ENCODE data around the gene SULT4A1. TPM values are rescaled to one million over a fixed set of nuclear protein-coding genes. Genes with fewer than 3 reads are reported as not detected.

SULT4A1 gene
- total RNA-seq, 5 donors from 2014 or later (not counting 1 experiment from before 2014, with no cell fraction given) = not detected

GRCh38 chr22:43818981-43819380, 43.3 kb downstream of the SULT4A1 start:
- Mint-ChIP-seq H3K9me3 (no peaks in the 10 kb centered on the region), H3K4me3 (no peak overlapping the region), H3K36me3 (no peaks in the 10 kb centered on the region), H3K27me3 (peaks cover 14 to 31% of the 10 kb centered on the region in 2 donors), H3K4me1 (peaks cover 2 to 4% (median 3%) of the 10 kb centered on the region in 3 donors), H3K27ac (no peak overlapping the region)
- DNase-seq (no peak), ATAC-seq (replicated peaks in 1 of 4) (no peak)
- H3K27me3 ChIP-seq (replicated peaks in 1 of 2; ENCODE audit: control insufficient read depth in 2 of 2, extremely low read depth in 1 of 2, insufficient read depth in 2 of 2, low read length in 1 of 2) = peaks cover 0 to 35% of the 10 kb centered on the region in 2 experiments
- POLR2A ChIA-PET = no interaction called here
- H3K9me3 ChIP-seq = no peaks in the 10 kb centered on the region
- H3K4me1 ChIP-seq (ENCODE audit: control insufficient read depth in 1 of 2, extremely low read depth in 1 of 2, insufficient read depth in 2 of 2, low read length in 2 of 2) = no peaks in the 10 kb centered on the region
- CTCF ChIA-PET = no interaction called here
- WGBS (ENCODE audit: insufficient coverage) = 93% methylated on average over 9 of the region's 11 CpGs
- no peak overlapping the region for H3K27ac ChIP-seq (ENCODE audit: low read length)
- H3K4me3 ChIP-seq (ENCODE audit: control insufficient read depth in 1 of 2, extremely low read depth in 1 of 2, low read length in 1 of 2) = no peak overlapping the region
- H3K36me3 ChIP-seq (ENCODE audit: control insufficient read depth in 2 of 2, extremely low read depth in 1 of 2, insufficient read depth in 1 of 2, low read length in 1 of 2) = no peaks in the 10 kb centered on the region

- no peaks in the 10 kb centered on the region for H3K9me3 ChIP-seq
- peaks cover 0 to 22% of the 10 kb centered on the region in 2 experiments for H3K27me3 ChIP-seq (replicated peaks in 1 of 2; ENCODE audit: control insufficient read depth in 2 of 2, extremely low read depth in 1 of 2, insufficient read depth in 2 of 2, low read length in 1 of 2)
- Mint-ChIP-seq H3K27me3 (peaks cover 13 to 22% of the 10 kb centered on the region in 2 donors), H3K27ac (no peak overlapping the region), H3K4me3 (no peak overlapping the region), H3K9me3 (no peaks in the 10 kb centered on the region), H3K4me1 (peaks cover 15 to 17% (median 16%) of the 10 kb centered on the region in 3 donors), H3K36me3 (no peaks in the 10 kb centered on the region)
- ATAC-seq (replicated peaks in 1 of 4) (no peak), DNase-seq (no peak)
- POLR2A ChIA-PET = no interaction called here
- no peak overlapping the region for H3K27ac ChIP-seq (ENCODE audit: low read length)
- CTCF ChIA-PET = no interaction called here
- no peaks in the 10 kb centered on the region for H3K36me3 ChIP-seq (ENCODE audit: control insufficient read depth in 2 of 2, extremely low read depth in 1 of 2, insufficient read depth in 1 of 2, low read length in 1 of 2)
- H3K4me3 ChIP-seq (ENCODE audit: control insufficient read depth in 1 of 2, extremely low read depth in 1 of 2, low read length in 1 of 2) = no peak overlapping the region
- H3K4me1 ChIP-seq (ENCODE audit: control insufficient read depth in 1 of 2, extremely low read depth in 1 of 2, insufficient read depth in 2 of 2, low read length in 2 of 2) = peaks cover 2 to 9% of the 10 kb centered on the region in 2 experiments
- WGBS (ENCODE audit: insufficient coverage) = 82% methylated on average over 2 of the region's 9 CpGs
Observed at GRCh38 chr22:43817402-43817801, 44.9 kb downstream of the SULT4A1 start.

- Mint-ChIP-seq H3K36me3 (no peaks in the 10 kb centered on the region), H3K27me3 (no peaks in the 10 kb centered on the region), H3K4me3 (peak overlapping the region in 1 of 3 donors; percentile 7), H3K27ac (no peak overlapping the region), H3K9me3 (no peaks in the 10 kb centered on the region), H3K4me1 (peaks cover 27 to 36% (median 29%) of the 10 kb centered on the region in 3 donors)
- ChIA-PET CTCF (no interaction called here), POLR2A (no interaction called here)
- Histone ChIP-seq H3K36me3 (ENCODE audit: control insufficient read depth in 2 of 2, extremely low read depth in 1 of 2, insufficient read depth in 1 of 2, low read length in 1 of 2) (no peaks in the 10 kb centered on the region), H3K27ac (ENCODE audit: low read length) (no peak overlapping the region), H3K4me1 (ENCODE audit: control insufficient read depth in 1 of 2, extremely low read depth in 1 of 2, insufficient read depth in 2 of 2, low read length in 2 of 2) (peaks cover 5 to 16% of the 10 kb centered on the region in 2 experiments), H3K9me3 (no peaks in the 10 kb centered on the region), H3K4me3 (ENCODE audit: control insufficient read depth in 1 of 2, extremely low read depth in 1 of 2, low read length in 1 of 2) (no peak overlapping the region), H3K27me3 (replicated peaks in 1 of 2; ENCODE audit: control insufficient read depth in 2 of 2, extremely low read depth in 1 of 2, insufficient read depth in 2 of 2, low read length in 1 of 2) (no peaks in the 10 kb centered on the region)
- ATAC-seq (replicated peaks in 1 of 4) (no peak), DNase-seq (no peak)
- WGBS (ENCODE audit: insufficient coverage) = 94% methylated on average over 5 of the region's 5 CpGs
Observed at GRCh38 chr22:43814264-43814663, 48.0 kb downstream of the SULT4A1 start.

- Mint-ChIP-seq H3K27ac (peak overlapping the region; percentile 53 to 85), H3K27me3 (peaks cover 0 to 1% of the 10 kb centered on the region in 2 donors), H3K36me3 (no peaks in the 10 kb centered on the region), H3K4me1 (peaks cover 27 to 36% (median 29%) of the 10 kb centered on the region in 3 donors), H3K9me3 (no peaks in the 10 kb centered on the region), H3K4me3 (peak overlapping the region; percentile 93 to 94 (median 93))
- Histone ChIP-seq H3K27ac (ENCODE audit: low read length) (no peak overlapping the region), H3K9me3 (no peaks in the 10 kb centered on the region), H3K36me3 (ENCODE audit: control insufficient read depth in 2 of 2, extremely low read depth in 1 of 2, insufficient read depth in 1 of 2, low read length in 1 of 2) (no peaks in the 10 kb centered on the region), H3K4me3 (ENCODE audit: control insufficient read depth in 1 of 2, extremely low read depth in 1 of 2, low read length in 1 of 2) (peak overlapping the region; percentile 87 to 94), H3K27me3 (replicated peaks in 1 of 2; ENCODE audit: control insufficient read depth in 2 of 2, extremely low read depth in 1 of 2, insufficient read depth in 2 of 2, low read length in 1 of 2) (no peaks in the 10 kb centered on the region), H3K4me1 (ENCODE audit: control insufficient read depth in 1 of 2, extremely low read depth in 1 of 2, insufficient read depth in 2 of 2, low read length in 2 of 2) (peaks cover 5 to 16% of the 10 kb centered on the region in 2 experiments)
- DNase-seq (peak in 1 of 35 experiments; percentile 0), ATAC-seq (replicated peaks in 1 of 4) (no peak)
- CTCF ChIA-PET = no interaction called here
- 75% methylated on average over 2 of the region's 6 CpGs for WGBS (ENCODE audit: insufficient coverage)
- POLR2A ChIA-PET = no interaction called here
Observed at GRCh38 chr22:43812890-43813289, 49.4 kb downstream of the SULT4A1 start.

GRCh38 chr22:43812149-43812842, 50.0 kb downstream of the SULT4A1 start, which contains the start of gene EFCAB6:
Gene EFCAB6, minus strand, starts transcription at chr22:43812305. Its CDS starts 29,987 bp downstream, at chr22:43782318.
- H3K36me3 Mint-ChIP-seq = no peaks in the 10 kb centered on the region
- no peaks in the 10 kb centered on the region for H3K36me3 ChIP-seq (ENCODE audit: control insufficient read depth in 2 of 2, extremely low read depth in 1 of 2, insufficient read depth in 1 of 2, low read length in 1 of 2)
- ATAC-seq (replicated peaks in 1 of 4) (peak; percentile 87 to 94 (median 92)), DNase-seq (peak; percentile 71 to 95 (median 85))
- peaks cover 27 to 36% (median 29%) of the 10 kb centered on the region in 3 donors for H3K4me1 Mint-ChIP-seq
- ChIA-PET POLR2A (no interaction called here), CTCF (interaction anchor here in 1 of 2 donors (0.8 kb wide), 1 partner anchor 1253 kb away, joined by 4 read pairs; no protein-coding TSS in a partner anchor)
- H3K9me3 Mint-ChIP-seq = no peaks in the 10 kb centered on the region
- H3K4me3 Mint-ChIP-seq = peak within 1 kb of the TSS; percentile 93 to 94 (median 93)
- peak within 1 kb of the TSS; percentile 53 to 85 for H3K27ac Mint-ChIP-seq
- peaks cover 0 to 1% of the 10 kb centered on the region in 2 donors for H3K27me3 Mint-ChIP-seq
- H3K4me1 ChIP-seq (ENCODE audit: control insufficient read depth in 1 of 2, extremely low read depth in 1 of 2, insufficient read depth in 2 of 2, low read length in 2 of 2) = peaks cover 5 to 16% of the 10 kb centered on the region in 2 experiments
- 0% methylated on average over 51 of the region's 55 CpGs for WGBS (ENCODE audit: insufficient coverage)
- no peaks in the 10 kb centered on the region for H3K27me3 ChIP-seq (replicated peaks in 1 of 2; ENCODE audit: control insufficient read depth in 2 of 2, extremely low read depth in 1 of 2, insufficient read depth in 2 of 2, low read length in 1 of 2)
- no peaks in the 10 kb centered on the region for H3K9me3 ChIP-seq
- H3K4me3 ChIP-seq (ENCODE audit: control insufficient read depth in 1 of 2, extremely low read depth in 1 of 2, low read length in 1 of 2) = peak within 1 kb of the TSS; percentile 87 to 94
- peak within 1 kb of the TSS; percentile 64 for H3K27ac ChIP-seq (ENCODE audit: low read length)

GRCh38 chr22:43811777-43812148, 50.5 kb downstream of the SULT4A1 start:
- peak in 7 of 35 experiments; percentile 1 to 35 (median 4) for DNase-seq
- H3K27ac Mint-ChIP-seq = peak overlapping the region; percentile 53 to 85
- no peaks in the 10 kb centered on the region for H3K9me3 Mint-ChIP-seq
- WGBS (ENCODE audit: insufficient coverage) = 1% methylated on average over 21 of the region's 21 CpGs
- Histone ChIP-seq H3K4me1 (ENCODE audit: control insufficient read depth in 1 of 2, extremely low read depth in 1 of 2, insufficient read depth in 2 of 2, low read length in 2 of 2) (peaks cover 5 to 16% of the 10 kb centered on the region in 2 experiments), H3K36me3 (ENCODE audit: control insufficient read depth in 2 of 2, extremely low read depth in 1 of 2, insufficient read depth in 1 of 2, low read length in 1 of 2) (no peaks in the 10 kb centered on the region), H3K27ac (ENCODE audit: low read length) (peak overlapping the region; percentile 64), H3K4me3 (ENCODE audit: control insufficient read depth in 1 of 2, extremely low read depth in 1 of 2, low read length in 1 of 2) (peak overlapping the region; percentile 87 to 94), H3K9me3 (no peaks in the 10 kb centered on the region), H3K27me3 (replicated peaks in 1 of 2; ENCODE audit: control insufficient read depth in 2 of 2, extremely low read depth in 1 of 2, insufficient read depth in 2 of 2, low read length in 1 of 2) (no peaks in the 10 kb centered on the region)
- ChIA-PET CTCF (interaction anchor here in 1 of 2 donors (0.8 kb wide), 1 partner anchor 1254 kb away, joined by 4 read pairs; no protein-coding TSS in a partner anchor), POLR2A (no interaction called here)
- H3K4me1 Mint-ChIP-seq = peaks cover 27 to 36% (median 29%) of the 10 kb centered on the region in 3 donors
- no peaks in the 10 kb centered on the region for H3K36me3 Mint-ChIP-seq
- H3K27me3 Mint-ChIP-seq = peaks cover 0 to 1% of the 10 kb centered on the region in 2 donors
- peak; percentile 21 to 34 (median 29) for ATAC-seq (replicated peaks in 1 of 4)
- peak overlapping the region; percentile 93 to 94 (median 93) for H3K4me3 Mint-ChIP-seq
